ENCODE measurements around the gene MAGEA2B.
"Not testable (repeated sequence)": the region's sequence is repeated elsewhere in the genome, so short reads cannot be mapped to it uniquely, and the experiment has no call there.

DNA sequence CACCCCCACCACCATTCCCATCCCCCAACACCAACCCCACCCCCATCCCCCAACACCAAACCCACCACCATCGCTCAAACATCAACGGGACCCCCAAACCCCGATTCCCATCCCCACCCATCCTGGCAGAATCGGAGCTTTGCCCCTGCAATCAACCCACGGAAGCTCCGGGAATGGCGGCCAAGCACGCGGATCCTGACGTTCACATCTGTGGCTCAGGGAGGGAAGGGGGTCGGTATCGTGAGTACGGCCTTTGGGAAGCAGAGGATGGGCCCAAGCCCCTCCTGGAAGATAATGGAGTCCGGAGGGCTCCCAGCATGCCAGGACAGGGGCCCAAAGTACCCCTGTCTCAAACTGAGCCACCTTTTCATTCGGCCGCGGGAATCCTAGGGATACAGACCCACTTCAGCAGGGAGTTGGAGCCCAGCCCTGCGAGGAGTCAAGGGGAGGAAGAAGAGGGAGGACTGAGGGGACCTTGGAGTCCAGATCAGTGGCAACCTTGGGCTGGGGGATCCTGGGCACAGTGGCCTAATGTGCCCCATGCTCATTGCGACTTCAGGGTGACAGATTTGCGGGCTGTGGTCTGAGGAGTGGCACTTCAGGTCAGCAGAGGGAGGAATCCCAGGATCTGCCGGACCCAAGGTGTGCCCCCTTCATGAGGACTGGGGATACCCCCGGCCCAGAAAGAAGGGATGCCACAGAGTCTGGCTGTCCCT lies 19.9 kb downstream of the MAGEA2B start:
- TF ChIP-seq, protein P1, sequence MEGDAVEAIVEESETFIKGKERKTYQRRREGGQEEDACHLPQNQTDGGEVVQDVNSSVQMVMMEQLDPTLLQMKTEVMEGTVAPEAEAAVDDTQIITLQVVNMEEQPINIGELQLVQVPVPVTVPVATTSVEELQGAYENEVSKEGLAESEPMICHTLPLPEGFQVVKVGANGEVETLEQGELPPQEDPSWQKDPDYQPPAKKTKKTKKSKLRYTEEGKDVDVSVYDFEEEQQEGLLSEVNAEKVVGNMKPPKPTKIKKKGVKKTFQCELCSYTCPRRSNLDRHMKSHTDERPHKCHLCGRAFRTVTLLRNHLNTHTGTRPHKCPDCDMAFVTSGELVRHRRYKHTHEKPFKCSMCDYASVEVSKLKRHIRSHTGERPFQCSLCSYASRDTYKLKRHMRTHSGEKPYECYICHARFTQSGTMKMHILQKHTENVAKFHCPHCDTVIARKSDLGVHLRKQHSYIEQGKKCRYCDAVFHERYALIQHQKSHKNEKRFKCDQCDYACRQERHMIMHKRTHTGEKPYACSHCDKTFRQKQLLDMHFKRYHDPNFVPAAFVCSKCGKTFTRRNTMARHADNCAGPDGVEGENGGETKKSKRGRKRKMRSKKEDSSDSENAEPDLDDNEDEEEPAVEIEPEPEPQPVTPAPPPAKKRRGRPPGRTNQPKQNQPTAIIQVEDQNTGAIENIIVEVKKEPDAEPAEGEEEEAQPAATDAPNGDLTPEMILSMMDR (IDR thresholded peaks at IDR 0.05): not testable (repeated sequence)
- TF ChIP-seq POLR2A (IDR thresholded peaks at IDR 0.05): not testable (repeated sequence)

Measured in heart left ventricle (tissue), 13 donors.